ENCODE results near the gene EFNB2.

The EFNB2 gene, protein sequence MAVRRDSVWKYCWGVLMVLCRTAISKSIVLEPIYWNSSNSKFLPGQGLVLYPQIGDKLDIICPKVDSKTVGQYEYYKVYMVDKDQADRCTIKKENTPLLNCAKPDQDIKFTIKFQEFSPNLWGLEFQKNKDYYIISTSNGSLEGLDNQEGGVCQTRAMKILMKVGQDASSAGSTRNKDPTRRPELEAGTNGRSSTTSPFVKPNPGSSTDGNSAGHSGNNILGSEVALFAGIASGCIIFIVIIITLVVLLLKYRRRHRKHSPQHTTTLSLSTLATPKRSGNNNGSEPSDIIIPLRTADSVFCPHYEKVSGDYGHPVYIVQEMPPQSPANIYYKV

DNA sequence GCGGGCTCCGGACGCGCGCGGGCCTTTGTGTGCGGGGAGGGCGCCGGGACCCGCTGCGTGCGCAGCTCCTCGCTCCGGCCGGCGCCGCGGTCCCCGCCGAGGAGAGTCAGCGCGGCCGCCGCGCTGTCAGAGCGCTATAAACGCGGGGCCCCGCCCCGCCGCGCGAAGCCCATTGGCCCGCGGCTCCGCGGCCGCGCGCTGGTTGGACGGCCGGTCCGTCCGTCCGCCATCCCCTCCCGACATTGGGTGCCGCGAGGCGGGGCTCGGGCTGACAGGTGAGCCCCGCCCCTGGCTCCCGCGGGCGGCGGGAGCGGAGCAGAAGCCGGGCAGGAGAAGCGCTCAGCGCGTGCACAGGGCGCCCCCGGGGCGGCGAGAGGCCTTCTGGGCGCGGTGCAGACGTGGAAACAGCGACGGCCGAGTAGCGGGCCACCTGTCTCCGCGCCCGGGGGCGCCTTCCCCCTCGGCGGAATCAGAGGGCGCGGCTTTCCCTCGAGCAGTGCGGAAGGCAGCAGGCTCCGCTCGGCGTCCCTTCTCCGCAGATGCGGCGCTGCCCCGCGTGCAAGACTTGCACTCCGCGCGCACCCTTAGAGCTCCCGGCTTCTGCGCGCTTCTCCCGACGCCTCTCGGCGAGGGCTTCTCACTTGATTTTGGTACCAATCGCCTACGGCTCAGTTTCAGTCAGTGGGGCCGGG is at the start of gene EFNB2:
Gene EFNB2, minus strand, starts transcription at position 111 of the 692 bp plus-strand sequence. CDS start 698 bp downstream, outside the sequence.
- DNase-seq, result peak; percentile 60

- DNase-seq, result no peak
Observed at GRCh38 chr13:106581225-106581624, 45.8 kb upstream of the EFNB2 start.

GRCh38 chr13:106575896-106576295 is 40.4 kb upstream of the EFNB2 start:
- no peak for DNase-seq

GRCh38 chr13:106573868-106574267 is 38.4 kb upstream of the EFNB2 start:
- no peak for DNase-seq

DNA sequence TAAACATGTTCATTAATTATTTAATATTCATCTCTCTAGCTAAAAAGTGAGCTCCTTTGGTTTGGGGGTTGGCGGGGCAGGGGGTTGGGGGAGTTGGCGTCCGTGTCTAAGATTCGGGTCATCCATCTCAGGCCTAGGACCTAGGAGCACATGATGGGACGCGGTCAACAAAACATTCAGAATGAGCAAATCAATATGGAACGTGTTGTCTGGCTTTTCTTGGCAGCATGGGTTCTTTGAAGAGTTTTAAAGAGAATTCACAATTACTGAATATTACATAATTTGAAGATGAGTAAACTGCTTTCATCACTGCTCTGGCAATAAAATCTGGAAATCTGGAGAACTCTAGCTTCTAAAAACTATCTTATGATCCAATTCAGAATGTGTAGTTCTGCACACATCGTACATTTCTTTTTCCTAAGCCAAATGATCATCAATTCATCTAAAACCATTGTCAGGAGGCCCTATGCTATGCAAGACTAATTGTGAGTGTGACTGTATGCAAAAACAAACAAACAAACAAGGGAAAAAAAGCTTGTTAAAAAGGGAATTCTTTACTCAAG is 37.9 kb upstream of the EFNB2 start:
- DNase-seq, result no peak

DNA sequence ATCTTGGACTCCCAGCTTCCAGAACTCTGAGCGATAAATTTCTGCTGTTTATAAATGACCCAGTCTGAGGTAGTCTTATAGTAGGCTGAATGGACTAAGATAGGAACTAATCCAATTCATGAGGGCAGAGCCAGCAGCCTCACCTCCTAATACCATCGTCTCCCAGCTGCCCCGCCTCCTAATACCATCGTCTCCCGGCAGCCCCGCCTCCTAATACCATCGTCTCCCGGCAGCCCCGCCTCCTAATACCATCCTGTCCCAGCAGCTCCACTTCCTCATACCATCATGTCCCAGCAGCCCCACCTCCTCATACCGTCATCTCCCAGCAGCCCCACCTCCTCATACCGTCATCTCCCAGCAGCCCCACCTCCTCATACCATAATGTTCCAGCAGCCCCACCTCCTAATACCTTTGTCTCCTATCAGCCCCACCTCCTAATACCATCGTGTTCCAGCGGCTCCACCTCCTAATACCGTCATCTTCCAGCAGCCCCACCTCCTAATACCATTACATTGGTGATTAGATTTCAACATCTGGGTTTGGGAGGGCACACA is 34.9 kb upstream of the EFNB2 start:
- DNase-seq, result no peak

GRCh38 chr13:106569233-106570095 is 34.0 kb upstream of the EFNB2 start:
- DNase-seq, result no peak

DNA sequence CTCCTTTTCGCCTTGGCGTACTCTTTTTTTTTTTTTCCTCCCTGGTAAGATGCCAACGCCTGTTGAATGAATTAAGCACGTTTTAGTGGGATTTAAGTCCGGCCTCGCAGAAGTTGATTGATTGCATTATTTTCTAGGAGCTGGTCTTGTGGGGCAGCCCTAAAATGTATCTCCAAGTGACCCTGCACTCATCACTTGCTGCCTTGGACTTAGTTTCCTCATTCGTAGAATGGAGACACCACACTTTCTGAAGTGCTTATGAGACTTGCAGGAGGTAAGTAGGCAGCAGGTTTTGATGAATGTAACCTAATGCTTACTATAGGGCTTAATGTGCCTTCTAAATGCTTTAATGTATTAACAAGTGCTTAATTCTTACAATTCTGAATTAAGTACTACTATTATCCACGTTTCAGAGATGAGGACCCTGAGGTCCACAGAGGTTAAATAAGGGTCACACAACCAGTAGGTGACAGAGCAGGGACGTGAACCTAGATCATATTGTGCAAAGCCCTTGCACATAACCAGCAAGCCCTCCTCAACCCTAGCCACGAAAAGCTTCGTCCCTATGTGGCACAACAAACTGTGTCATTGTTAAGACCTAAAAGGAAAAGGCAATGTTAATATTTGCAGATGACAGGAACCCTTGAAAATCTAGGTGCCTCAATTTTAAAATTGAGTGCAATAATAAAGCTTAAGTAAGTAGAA is 33.0 kb upstream of the EFNB2 start:
- DNase-seq, result no peak

DNA sequence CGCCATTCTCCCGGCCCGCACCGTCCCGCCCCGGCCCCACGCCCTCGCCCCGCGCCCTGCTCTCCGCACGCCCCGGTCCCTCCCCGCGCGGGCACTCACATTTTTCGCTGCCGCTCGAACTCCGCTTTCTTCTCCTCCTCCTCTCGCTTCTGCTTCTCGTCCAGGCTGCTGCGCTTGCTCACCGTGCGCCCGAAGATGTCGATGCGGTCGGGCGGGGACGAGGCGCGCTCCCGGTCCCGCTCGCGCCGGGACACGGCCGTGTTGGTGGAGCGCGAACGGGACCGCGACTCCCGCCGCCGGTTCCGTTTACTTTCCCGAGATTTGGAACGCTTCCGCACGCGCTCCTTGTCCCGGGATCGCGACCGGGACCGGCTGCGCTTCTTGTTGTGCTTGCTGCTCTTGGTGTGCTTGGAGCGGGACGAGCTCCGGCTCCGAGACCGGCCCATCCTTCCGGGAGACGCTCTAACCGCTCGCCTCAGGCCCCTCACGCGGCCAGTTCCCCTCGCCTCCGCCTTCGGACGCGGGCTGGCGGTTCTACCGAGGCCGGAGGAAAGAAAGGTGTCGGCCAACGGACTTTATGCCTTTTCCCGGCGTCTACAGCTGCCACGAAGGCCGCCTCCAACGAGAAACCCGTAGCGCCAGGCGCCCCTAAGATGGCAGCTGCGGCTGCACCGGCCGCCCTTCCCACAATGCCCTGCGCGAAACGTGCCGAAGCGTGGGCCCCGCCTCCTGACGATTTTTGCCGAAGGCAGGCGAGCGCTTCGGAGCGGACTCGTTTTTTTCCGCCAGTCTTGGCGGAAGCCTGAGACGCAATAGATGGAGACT is 32.2 kb upstream of the EFNB2 start, which contains the start of gene ARGLU1:
Gene ARGLU1, minus strand, starts transcription at position 664 of the 825 bp plus-strand sequence. Its CDS starts 218 bp downstream, at position 446.
- peak; percentile 79 for DNase-seq

DNA sequence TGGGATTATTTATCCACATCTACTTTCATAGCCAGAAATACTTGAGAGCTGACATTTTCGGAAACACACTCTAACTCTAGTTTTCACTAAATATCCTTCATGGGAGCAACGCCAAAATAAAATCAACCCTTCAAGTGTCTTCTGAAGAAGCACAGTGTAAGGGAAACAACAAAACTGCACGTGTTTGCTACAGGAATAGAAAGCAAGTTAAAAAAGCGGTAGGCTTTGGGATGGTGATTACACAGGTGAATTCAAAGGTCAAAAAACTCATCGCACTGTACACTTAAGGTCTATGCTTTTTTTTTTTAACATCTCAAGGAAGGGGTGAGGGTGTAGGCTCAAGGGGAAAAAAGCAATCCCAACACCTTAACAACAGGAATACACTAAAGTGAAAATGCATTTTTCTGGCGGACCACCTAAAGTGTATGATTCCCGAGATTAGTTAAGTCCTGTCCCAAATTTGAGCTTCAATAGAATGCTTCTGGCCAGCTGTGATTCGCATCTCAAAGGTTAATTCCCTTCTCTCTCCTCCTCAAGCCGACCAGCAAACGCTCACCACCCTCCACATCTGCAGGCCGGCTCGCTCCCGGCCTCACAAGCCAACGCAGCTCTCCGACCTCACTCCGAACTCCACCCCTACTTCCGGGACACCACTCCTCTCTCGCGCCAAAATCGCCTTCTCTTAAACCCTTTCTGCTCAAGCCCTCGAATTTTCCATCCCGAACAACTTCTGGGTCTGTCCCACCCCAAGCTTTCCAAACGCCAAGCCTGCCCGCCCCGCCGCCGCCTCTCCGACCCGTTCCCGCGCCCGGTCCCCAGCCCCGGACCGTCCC is 31.4 kb upstream of the EFNB2 start:
- no peak for DNase-seq

DNA sequence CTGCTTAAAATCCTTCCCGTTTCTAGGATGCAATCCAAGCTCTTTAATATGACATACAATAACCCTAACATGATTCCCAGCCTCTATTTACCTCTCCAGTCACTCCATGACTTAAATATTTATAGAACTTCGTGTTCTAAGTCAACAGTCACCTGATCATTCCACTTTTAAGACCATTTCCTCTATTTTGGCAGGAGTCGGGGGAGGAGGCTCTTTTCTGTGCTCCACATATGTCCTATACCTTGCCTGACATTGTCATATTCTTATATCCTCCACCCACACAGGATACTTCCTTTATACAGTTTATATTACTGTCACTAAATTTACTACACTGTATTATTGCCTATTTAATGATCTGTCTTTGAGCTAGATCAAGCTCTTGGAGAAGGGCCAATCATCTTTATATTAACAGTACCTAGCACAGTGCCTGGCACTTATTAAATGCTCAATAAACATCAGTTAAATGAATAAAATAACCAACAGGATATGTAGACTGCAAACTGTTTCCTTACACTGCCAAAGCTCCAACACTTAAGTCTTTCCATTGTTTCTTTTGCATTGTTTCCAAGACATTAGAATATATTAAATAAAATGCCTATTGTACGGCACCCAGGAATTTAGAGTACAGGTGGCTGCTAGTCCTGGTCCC is 29.8 kb upstream of the EFNB2 start:
- no peak for DNase-seq

GRCh38 chr13:106562301-106562700 is 26.8 kb upstream of the EFNB2 start:
- no peak for DNase-seq

DNA sequence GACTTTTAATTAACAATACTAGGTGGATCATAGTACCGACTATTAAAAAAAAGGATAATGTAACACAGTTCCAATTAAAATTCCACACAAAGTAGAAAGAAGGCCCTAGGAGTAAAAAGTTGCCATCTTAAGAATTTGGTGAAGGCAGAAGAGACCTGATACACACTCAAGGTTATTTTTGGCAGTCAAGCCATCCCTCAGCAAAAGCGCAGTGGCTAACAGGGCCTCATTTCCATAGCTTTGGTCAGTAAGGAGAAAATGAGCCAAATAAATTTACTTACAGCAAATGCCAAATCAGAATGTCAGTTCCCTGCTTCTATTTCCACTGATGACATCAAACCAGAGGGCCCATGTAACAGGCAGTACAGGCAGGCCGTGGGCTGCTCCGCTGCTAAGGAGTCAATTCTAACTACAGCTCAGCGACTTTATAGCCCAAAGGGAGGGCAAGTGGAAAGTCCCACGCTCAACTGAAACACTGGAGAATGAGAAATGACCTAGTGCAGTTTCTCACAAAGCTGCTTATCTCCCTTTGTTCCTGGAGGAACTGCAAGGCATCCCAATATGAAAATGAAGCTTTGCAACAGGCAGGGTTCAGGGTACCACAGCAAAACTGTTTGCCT is 26.2 kb upstream of the EFNB2 start:
- DNase-seq, result no peak

- DNase-seq, result no peak
Observed at GRCh38 chr13:106560821-106561220, 25.4 kb upstream of the EFNB2 start.

GRCh38 chr13:106558527-106558926 is 23.1 kb upstream of the EFNB2 start:
- no peak for DNase-seq

DNA sequence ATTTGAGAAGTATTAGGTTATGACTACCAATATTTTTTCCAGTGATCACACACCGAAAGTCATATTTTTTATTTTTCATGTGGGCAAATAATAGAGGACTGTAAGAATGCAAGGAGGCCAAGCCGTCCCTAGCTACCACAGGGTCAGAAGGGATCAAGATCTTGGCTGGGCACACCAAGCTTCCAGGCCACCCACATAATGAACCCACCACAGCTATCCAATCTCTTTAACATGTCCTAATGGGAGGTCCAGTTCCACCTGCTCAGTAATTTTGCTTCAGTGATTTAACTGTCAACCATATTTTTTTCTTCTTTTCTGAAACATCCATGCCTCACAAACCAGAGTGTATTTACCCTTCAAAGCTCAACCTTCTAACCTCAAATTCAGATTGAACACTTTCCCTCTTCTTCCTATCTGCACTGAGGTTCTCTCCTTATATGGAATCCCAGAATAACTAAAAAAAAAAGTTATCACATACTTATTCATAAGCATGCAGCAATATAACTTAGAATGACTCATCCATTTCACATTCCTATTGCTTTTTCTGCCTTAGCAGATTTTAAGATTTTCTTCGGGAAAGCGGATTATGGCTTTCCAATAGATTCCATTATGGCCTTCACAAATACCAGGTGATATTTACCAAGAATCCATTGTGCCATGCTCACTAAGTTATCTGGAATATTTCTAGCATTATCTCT is 20.3 kb upstream of the EFNB2 start:
- DNase-seq, result no peak

- no peak for DNase-seq
Observed at GRCh38 chr13:106551751-106552150, 16.3 kb upstream of the EFNB2 start.

GRCh38 chr13:106551350-106551749 is 15.9 kb upstream of the EFNB2 start:
- DNase-seq, result no peak

All from GOT3 (cell line).